AG04449 (cell line): ENCODE results near the gene TMEM9B.
"Not testable (repeated sequence)": the region's sequence is repeated elsewhere in the genome, so short reads cannot be mapped to it uniquely, and the experiment has no call there.

Source experiments
- CTCF ChIA-PET: fragments of 350-600 bp; formaldehyde crosslinking; extraction: SDS; loops from one replicate; lab custom pipeline; 2021; ENCODE audit warnings: antibody characterized with exemption; lab: Yijun Ruan, JAX
- POLR2A ChIA-PET: fragments of 400-600, 350-600 bp; formaldehyde crosslinking; extraction: SDS; loops from one replicate; lab custom pipeline; 2020; ENCODE audit warnings: antibody characterized with exemption, inconsistent platforms; lab: Yijun Ruan, JAX
- DNase-seq: peaks from one replicate; pipeline ENCODE4 v3.0.0-alpha.2; 2010; ENCODE audit warnings: low read depth, low spot score
- H3K4me3 ChIP-seq: 2 replicates; pipeline ENCODE4 v1.5.1; 2011; ENCODE audit warnings: low read depth, mild to moderate bottlenecking, control low read depth, low read length
- TF ChIP-seq, protein P1 (sequence below): IDR thresholded peaks from one replicate; pipeline ENCODE4 v1.5.1; 2011; ENCODE audit warnings: mild to moderate bottlenecking, moderate library complexity, low read length, control low read depth, inconsistent platforms; ENCODE audit not compliant: insufficient read depth; ENCODE audit errors: missing control alignments

Gene TMEM9B

DNA sequence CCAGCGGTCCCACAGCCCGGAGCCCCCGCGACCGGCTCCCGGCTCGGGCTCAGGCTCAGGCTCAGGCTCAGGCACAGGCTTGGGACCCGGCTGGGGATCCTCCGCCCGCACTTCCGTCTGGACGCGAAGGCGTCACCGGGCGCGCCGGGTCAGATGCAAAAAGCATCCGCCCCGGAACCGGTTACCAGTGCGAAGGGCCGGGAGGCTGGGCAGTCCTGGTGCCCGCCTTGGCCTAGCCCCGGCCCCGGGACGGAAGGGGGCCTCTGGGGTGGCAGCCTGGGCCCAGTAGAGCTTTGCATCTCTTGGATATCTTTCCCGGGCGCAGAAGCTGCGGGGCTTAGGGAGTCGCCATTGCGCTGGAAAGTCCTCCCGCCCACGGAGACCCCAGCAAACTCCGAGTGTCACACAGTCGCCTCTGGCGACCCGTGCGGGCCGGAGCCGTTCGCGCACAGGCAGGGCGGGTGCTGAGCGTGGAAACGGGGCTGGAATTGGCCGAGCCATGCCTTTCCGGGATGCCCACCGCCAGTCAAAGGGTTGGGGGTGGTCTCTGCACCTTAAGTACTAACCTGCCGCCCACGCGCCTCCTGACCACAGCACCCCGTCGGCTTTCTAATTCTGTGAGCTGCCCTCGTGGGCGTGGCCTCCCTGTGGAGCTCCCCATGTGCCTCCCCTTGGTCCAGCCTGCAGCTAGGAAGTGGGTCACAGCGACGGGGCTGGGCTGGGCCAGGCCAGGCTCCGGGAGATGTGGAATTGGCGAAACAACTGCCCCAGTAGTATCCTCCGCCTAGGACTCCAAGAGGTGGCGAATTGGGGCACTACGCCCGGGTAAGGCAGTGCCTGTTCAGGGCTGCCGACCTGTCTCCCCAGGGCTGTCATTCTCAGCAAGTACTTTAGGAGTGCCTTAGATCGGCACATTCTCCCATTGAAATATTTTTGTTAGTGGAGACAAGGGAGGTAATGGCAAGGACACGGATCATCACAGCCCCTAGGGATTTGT, at the start of gene TMEM9B:
TSS of gene TMEM9B (minus strand) at position 119 of the 997 bp plus-strand sequence. CDS start 129 bp downstream, outside the sequence.
- ChIA-PET POLR2A (interaction anchor here (0.6 to 1.3 kb wide), 3 partner anchors 58 to 282 kb away, joined by 3 to 4 read pairs (median 3); partner anchors contain the start of genes RPL27A and TRIM66), CTCF (interaction anchor here (0.9 to 3.0 kb wide), 6 partner anchors 8 to 244 kb away, joined by 3 to 17 read pairs (median 6); partner anchors contain the start of gene NRIP3)
- TF ChIP-seq, protein P1, sequence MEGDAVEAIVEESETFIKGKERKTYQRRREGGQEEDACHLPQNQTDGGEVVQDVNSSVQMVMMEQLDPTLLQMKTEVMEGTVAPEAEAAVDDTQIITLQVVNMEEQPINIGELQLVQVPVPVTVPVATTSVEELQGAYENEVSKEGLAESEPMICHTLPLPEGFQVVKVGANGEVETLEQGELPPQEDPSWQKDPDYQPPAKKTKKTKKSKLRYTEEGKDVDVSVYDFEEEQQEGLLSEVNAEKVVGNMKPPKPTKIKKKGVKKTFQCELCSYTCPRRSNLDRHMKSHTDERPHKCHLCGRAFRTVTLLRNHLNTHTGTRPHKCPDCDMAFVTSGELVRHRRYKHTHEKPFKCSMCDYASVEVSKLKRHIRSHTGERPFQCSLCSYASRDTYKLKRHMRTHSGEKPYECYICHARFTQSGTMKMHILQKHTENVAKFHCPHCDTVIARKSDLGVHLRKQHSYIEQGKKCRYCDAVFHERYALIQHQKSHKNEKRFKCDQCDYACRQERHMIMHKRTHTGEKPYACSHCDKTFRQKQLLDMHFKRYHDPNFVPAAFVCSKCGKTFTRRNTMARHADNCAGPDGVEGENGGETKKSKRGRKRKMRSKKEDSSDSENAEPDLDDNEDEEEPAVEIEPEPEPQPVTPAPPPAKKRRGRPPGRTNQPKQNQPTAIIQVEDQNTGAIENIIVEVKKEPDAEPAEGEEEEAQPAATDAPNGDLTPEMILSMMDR = no peak
- peak within 1 kb of the TSS; percentile 87 for H3K4me3 ChIP-seq
- DNase-seq = no peak

DNA sequence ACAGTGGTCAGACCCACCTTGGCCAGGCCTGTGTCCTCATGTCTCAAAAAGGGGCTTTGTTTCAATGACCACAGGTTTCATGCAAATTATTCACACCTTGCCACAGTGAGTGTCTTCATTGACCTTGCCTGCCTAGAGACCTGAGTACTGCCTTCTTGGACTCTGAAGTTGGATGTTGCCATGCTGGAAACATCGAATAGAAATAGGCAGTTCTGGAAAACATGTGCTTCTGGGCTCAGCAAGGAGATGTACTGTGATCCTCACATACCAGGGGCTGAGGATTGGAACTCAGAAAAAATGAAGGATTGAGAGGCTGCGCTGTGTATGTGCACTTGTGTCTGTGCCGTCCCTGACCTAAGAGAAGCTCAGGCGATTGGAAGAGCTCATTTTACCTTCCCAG, 49.1 kb upstream of the TMEM9B start:
- TF ChIP-seq, protein P1 = no peak
- CTCF ChIA-PET = interaction anchor here (0.7 to 8.7 kb wide), 9 partner anchors 7 to 493 kb away, joined by 3 to 162 read pairs (median 51); partner anchors contain the start of gene NRIP3
- H3K4me3 ChIP-seq = no peak overlapping the region
- DNase-seq = no peak
- POLR2A ChIA-PET = no interaction called here

DNA sequence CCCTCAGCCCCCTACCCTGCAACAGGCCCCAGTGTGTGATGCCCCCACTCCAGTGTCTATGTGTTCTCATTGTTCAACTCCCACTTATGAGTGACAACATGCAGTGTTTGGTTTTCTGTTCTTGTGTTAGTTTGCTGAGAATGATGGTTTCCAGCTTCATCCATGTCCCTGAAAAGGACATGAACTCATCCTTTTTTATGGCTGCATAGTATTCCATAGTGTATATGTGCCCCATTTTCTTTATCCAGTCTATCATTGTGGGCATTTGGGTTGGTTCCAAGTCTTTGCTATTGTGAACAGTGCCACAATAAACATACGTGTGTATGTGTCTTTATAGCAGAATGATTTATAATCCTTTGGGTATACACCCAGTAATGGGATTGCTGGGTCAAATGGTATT, 45.3 kb upstream of the TMEM9B start:
- H3K4me3 ChIP-seq, DNase-seq, POLR2A ChIA-PET: not testable (repeated sequence)
- CTCF ChIA-PET = interaction anchor here (0.8 kb wide), 1 partner anchor 128 kb away, joined by 4 read pairs; no protein-coding TSS in a partner anchor

DNA sequence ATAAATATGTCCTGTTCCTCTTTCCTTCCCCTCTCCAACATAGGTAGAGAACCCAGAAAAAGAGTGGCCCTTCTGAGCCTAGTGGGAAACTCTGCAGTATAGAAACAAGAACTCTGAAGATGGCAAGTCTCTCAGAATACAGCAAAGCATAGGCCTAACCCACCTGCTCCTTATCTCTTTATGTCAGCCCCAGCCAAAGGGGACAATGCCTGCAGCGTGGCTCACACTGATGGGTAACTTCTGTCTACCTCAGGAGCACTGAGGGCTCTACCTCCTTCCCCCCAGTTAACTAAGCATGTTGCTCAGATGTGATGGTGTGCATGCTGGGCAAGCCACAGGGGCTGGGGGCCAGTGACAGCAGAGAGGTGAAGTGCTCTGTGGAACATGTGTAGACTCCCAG, 44.4 kb upstream of the TMEM9B start:
- POLR2A ChIA-PET = no interaction called here
- TF ChIP-seq, protein P1 = no peak
- DNase-seq = no peak
- H3K4me3 ChIP-seq = no peak overlapping the region
- CTCF ChIA-PET = no interaction called here

DNA sequence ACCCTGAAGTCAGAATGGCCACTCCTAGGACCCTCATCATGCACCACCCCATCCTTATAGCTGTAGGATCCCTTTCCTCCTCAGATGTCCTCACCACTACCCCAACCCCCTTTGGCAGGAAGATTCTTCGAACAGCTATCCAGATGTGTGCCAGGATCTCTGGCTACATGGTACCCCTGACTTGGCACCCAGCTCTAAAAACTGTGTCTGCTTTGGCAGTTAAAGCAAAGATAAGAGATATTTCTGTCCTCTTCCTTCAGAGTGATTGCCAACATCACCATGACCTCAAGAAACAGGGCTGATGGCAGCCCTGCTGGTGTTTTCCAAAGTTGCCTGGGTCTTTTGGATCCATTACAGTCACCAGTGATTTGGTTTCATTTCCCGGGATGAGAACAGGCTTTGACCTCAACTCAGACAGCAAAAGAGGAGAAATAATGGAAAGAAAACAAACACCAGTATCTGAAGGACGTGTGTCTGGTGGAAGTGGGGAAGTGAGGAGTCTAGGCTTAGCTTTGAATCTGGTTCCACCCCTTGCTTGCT, 43.8 kb upstream of the TMEM9B start:
- POLR2A ChIA-PET = no interaction called here
- no peak for DNase-seq
- CTCF ChIA-PET = interaction anchor here (1.3 to 4.0 kb wide), 3 partner anchors 9 to 133 kb away, joined by 3 to 51 read pairs (median 4); no protein-coding TSS in a partner anchor
- TF ChIP-seq, protein P1 = no peak
- H3K4me3 ChIP-seq = no peak overlapping the region

DNA sequence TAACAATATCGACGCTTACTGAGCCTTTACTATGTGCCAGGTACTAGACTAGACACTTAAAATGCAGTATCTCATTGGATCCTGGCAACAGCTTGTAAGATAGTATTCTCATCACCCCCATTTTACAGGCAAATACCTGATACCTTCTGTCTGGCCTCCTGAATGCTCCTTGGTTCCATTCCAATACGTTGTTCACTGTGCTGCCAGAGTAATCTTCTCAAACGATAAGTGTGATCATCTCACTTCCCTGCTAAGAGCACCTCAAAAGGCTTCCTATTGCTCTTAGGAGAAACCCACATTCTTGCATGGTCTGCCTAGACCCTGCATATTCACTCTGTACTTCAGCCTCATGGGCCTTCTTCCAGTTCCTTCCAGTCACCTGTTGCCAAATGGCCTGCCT, 40.8 kb upstream of the TMEM9B start:
- TF ChIP-seq, protein P1 = no peak
- CTCF ChIA-PET = interaction anchor here (4.0 kb wide), 1 partner anchor 12 kb away, joined by 51 read pairs; no protein-coding TSS in a partner anchor
- H3K4me3 ChIP-seq = no peak overlapping the region
- POLR2A ChIA-PET = interaction anchor here (0.7 kb wide), 1 partner anchor 972 kb away, joined by 3 read pairs; no protein-coding TSS in a partner anchor
- no peak for DNase-seq
